ENCODE measurements around the gene FBF1. TPM values are rescaled to one million over a fixed set of nuclear protein-coding genes. Genes with fewer than 3 reads are reported as not detected.

Gene FBF1
- total RNA-seq, 2 donors from 2014 or later = 18.9 to 31.3 TPM

DNA sequence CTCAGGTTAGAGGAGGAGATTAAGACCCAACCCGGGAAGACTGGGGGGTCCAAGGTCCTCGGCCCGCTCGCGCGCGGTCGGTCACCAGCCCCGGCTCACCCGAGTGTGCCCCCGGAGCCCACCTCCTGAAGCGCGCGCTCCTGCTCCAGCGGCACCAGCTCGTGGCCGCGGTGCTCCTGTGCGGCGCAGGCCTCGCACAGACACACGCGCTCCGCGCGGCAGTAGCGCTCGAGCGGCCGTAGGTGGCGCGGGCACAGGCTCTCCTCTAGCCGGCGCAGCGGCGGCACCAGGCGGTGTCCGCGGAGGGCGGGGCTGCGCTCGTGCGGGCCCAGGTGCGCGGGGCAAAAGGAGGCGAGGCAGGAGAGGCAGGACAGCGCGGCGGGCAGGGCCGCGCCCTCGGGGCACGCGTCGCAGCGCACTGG, 63.1 kb downstream of the FBF1 start:
- Histone ChIP-seq H3K9me3 (no peaks in the 10 kb centered on the region), H3K27me3 (replicated peaks; ENCODE audit: insufficient read depth) (no peaks in the 10 kb centered on the region), H3K36me3 (no peaks in the 10 kb centered on the region), H3K27ac (peak overlapping the region; percentile 91), H3K4me1 (replicated peaks) (peaks cover 24% of the 10 kb centered on the region), H3K4me3 (peak overlapping the region; percentile 47 to 53)
- WGBS = under 1% methylated on average over 31 of the region's 56 CpGs
- peak; percentile 58 for DNase-seq (ENCODE audit: low spot score)
- TF ChIP-seq CTCF (IDR thresholded peaks at IDR 0.05) (peak in 2 of 4 experiments; percentile 61 to 69), POLR2AphosphoS5 (IDR thresholded peaks at IDR 0.05) (no peak)
- intact Hi-C loops (cut with DNase I) = loop anchor here (5.0 kb wide), 1 partner anchor 90 kb away; no protein-coding TSS in a partner anchor

GRCh38 chr17:75876938-75877751, 63.7 kb downstream of the FBF1 start:
- Histone ChIP-seq H3K4me3 (peak overlapping the region; percentile 47 to 53), H3K4me1 (replicated peaks) (peaks cover 28% of the 10 kb centered on the region), H3K9me3 (no peaks in the 10 kb centered on the region), H3K27me3 (replicated peaks; ENCODE audit: insufficient read depth) (no peaks in the 10 kb centered on the region), H3K36me3 (no peaks in the 10 kb centered on the region), H3K27ac (peak overlapping the region; percentile 91)
- TF ChIP-seq POLR2A (IDR thresholded peaks at IDR 0.05) (peak; percentile 50), CTCF (IDR thresholded peaks at IDR 0.05) (peak in 1 of 4 experiments; percentile 17), POLR2AphosphoS5 (IDR thresholded peaks at IDR 0.05) (peak; percentile 86)
- intact Hi-C loops (cut with DNase I) = loop anchor here (5.0 kb wide), 1 partner anchor 90 kb away; no protein-coding TSS in a partner anchor
- peak; percentile 75 for DNase-seq (ENCODE audit: low spot score)
- 5% methylated on average over 40 of the region's 41 CpGs for WGBS

GRCh38 chr17:75876190-75876937, 64.5 kb downstream of the FBF1 start:
- 12% methylated on average over 25 of the region's 26 CpGs for WGBS
- no peak for DNase-seq (ENCODE audit: low spot score)

GRCh38 chr17:75875940-75876189, 65.0 kb downstream of the FBF1 start:
- Histone ChIP-seq H3K27me3 (replicated peaks; ENCODE audit: insufficient read depth) (no peaks in the 10 kb centered on the region), H3K4me1 (replicated peaks) (peaks cover 28% of the 10 kb centered on the region), H3K9me3 (no peaks in the 10 kb centered on the region), H3K4me3 (peak overlapping the region; percentile 9 to 53), H3K27ac (peak overlapping the region; percentile 91), H3K36me3 (no peaks in the 10 kb centered on the region)
- intact Hi-C loops (cut with DNase I) = loop anchor here (5.0 kb wide), 1 partner anchor 89 kb away; no protein-coding TSS in a partner anchor
- peak; percentile 84 for DNase-seq (ENCODE audit: low spot score)
- TF ChIP-seq POLR2A (IDR thresholded peaks at IDR 0.05) (no peak), POLR2AphosphoS5 (IDR thresholded peaks at IDR 0.05) (no peak), CTCF (IDR thresholded peaks at IDR 0.05) (no peak)
- 15% methylated on average over 5 of the region's 5 CpGs for WGBS

More at GRCh38 chr17:75876190-75876937, 64.5 kb downstream of the FBF1 start:
- H3K4me3 ChIP-seq = peak overlapping the region; percentile 9 to 53
- peaks cover 28% of the 10 kb centered on the region for H3K4me1 ChIP-seq (replicated peaks)
- H3K27ac ChIP-seq = peak overlapping the region; percentile 91
- TF ChIP-seq POLR2AphosphoS5 (IDR thresholded peaks at IDR 0.05) = peak; percentile 83
- TF ChIP-seq POLR2A (IDR thresholded peaks at IDR 0.05) = peak; percentile 52
- peak in 3 of 4 experiments; percentile 11 to 39 (median 14) for TF ChIP-seq CTCF (IDR thresholded peaks at IDR 0.05)
- no peaks in the 10 kb centered on the region for H3K36me3 ChIP-seq
- intact Hi-C loops (cut with DNase I) = loop anchor here (5.0 kb wide), 1 partner anchor 89 kb away; no protein-coding TSS in a partner anchor
- H3K9me3 ChIP-seq = no peaks in the 10 kb centered on the region
- H3K27me3 ChIP-seq (replicated peaks; ENCODE audit: insufficient read depth) = no peaks in the 10 kb centered on the region
